GM18520 (cell line): ENCODE results near the gene ZBTB42.
A peak's percentile ranks its signal among the peaks of the same experiment; 100 is the strongest.

Source experiments
- ATAC-seq: cut with Tn5 transposase; IDR thresholded peaks from one replicate; pipeline ENCODE4 v1.9.1; 2021; ENCODE audit not compliant: unreplicated experiment

ZBTB42 gene

DNA sequence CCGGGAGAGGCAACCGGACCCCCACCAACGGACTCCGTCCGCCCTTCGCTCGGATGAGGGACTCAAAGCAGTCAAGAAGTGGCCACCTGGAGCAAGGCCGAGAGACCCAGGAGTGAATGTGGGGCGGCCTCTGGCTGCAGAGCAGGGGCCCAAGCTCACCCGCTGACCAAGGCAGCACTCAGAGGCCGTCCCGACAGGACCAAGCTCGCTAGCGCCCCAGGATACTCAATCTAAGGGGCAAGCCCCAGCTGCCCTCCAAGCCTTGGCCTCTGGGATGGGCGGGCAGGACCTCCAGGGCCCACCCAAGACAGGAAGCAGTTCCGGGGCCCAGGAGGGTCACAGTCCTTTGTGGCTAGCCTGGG is 6.3 kb upstream of the ZBTB42 start:
- ATAC-seq = no peak

DNA sequence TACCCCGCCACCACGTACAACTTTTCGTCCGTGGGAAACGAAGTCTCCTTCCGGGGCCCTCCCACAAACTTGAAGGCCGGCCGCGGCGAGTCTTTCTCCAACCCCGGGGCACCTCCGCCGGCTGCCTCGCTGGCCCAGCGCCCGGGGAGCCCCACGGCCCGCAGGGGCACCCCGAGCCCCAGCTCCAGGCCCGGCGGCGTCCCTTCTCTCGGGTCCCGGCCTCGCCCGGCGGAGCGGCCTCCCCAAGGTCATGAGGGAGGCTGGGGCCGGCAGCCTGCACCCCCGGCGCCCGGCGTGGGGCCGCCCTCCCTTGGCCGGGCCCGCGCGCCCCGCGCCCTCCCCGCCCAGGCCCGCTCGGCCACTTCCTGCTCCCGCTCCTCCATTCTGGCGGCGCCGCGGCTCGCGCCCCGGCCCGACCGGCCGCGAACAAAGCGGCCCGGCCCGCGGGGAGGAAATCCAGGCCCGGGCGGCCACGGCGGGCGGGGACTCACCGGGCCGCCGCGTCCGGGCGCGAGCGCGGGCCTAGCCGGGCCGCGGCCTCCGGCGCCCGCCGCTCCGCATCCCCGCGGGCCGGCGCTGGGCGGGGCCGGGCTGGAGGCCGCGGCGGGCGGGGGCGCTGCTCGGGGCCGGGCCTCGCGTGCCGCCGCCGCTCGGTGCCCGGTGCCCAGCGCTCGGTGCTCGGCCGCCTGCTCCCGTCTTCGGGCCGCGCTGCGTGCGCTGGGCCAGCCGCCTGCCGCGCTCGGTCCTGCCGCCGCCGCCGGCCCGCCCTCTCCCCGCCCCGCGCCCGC is 5.7 kb upstream of the ZBTB42 start, which contains the start of gene AKT1:
TSS of gene AKT1 (minus strand) at position 756 of the 788 bp plus-strand sequence. CDS start 3,105 bp downstream, outside the sequence.
- no peak for ATAC-seq

DNA sequence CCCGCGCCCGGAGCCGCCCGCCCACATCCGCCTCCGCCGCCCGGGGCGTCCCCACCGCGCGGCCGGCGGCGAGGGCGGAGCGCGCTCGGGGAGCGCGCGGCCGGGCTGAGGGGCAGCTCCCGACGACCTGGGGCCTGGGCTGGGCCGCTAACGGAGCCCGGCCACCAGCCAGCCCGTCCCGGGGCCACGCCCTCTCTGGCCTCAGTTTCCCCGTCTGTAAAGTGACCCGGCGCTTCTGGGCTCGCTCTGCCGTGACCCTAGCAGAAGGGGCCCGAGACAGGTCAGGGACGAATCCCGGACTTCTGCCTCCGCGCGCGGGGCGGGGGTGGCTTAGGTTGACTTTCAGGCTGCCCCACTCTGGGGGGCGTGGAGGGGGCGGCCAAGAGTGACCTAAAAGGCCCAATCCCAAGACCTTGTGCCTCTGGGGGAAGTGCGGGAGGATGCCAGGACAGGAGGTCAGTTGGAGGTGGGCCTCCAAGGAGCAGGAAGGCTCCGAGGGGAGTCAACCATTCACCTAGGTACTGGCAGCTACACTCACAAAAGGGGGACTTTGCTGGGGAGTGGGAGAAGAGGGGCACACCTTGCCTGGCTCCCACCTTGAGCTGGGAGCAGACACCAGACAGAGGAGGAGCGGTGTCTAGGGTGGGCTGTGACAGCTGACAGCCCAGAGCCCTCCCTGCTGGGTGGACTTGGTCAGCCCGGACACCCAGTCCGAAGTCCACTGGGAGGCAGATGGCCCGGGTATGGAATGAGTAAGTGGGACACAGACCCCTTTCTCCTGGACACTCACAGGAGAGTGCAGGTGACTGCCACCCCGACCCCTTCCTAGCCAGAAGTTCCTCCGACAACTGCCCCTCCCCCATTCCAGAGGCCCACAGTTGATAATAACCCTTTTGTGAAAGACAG is 4.9 kb upstream of the ZBTB42 start:
- no peak for ATAC-seq

DNA sequence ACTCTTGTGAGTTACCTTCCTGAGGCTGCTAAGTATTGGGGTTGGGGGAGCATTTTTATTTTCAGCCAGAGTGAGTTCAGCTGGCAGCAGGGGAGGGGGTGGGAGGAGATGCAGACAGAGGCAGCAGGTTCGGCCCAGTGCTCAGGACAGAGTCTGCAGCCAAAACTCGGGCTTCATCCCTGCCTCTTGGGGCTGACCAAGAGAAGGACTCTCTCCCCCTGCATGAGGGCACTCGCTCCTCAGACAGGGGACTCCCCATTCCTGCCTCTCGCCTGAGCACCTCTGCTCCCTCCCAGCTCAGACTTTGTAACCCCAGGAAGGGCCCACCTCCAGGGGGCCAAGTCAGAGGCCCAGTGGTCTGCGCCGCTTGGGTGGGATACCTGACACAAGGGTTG is 4.2 kb upstream of the ZBTB42 start:
- no peak for ATAC-seq

DNA sequence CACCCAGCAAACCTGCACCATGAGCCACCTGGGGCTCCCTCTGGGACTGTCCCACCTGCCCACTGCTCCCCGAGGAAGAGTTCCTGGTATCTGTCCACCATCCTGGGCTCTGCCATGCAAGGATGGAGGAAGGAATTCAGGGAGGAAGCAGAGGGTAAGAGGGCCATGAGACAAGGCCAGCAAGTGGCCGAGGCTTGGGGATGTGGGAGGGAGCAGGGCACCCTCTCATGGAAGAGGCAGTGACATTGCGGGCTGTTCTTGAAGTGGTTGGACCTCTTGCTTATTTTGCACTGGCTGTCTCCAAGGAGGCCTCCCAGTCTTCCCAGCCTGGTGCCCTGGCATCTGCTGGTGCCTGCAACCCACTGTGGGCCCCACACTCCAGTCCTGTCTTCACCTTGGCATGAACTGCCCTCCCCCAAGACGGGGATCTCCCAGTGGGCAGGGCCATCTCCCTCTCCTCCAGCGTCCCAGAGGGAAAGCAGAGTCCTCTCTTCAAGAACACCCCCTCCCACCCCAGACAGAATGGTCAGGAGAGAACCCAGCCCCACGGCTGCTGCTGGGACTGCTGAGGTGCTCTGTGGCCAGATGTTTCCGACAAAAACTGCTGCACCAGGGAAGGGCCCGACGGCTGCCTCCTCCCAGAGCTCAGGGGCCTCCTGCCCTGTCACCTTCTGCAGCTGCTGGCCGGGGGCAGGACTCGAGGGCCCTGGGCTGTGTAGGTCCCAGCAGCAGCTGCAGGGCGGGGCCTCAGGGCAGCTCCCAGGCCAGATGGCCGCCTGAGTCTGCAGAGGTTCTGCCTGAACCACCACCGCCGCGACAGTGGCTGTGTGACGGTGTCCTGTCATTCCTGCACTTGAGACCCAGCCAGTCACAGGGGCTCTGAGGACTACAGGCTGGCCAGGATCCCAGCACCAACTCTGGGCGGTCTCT is 3.5 kb upstream of the ZBTB42 start:
- ATAC-seq = no peak

DNA sequence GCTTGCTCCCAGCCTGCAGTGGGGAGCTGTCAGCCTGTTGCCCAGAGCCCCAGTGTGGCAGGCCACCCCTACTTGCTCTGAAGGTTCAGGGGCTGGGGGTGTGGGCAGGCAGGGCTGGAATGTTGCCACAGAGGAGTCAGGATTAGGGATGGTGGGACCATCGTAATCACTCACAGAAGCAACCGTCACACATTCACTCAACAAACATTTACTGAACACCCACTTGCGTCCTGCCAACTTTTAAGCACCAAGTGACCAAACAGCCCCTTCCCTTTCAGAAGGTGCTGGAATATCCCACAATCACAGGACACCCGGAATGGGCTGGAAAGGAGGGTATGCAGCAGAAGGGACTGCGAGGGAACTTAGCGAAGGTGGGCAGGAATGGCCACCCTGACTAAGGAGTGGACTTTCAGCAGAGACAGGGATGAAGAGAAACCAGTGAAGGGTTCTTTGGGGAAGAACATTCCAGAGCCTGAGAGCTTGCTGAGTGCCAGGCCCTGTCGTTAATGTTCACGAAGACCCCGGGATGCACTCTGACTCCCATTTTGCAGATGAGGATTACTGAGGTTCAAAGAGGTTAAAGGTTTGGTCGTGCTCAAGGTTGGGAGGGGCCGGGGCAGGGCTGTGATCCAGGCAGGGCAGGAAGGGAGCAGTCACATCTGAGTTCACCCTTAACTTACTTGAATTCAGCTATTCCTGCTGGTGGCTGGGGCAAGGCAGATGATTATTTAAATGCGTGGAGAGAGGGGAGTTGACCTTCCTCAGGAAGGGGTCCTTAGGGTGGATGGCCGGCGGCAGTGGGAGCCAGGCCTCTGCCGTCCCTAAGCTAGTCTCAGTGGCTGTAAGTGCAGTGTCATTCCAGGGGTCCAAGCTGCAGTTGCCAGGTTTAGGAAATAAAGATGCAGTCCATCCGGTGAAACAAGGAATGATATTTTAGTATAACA is 2.3 kb upstream of the ZBTB42 start:
- no peak for ATAC-seq

DNA sequence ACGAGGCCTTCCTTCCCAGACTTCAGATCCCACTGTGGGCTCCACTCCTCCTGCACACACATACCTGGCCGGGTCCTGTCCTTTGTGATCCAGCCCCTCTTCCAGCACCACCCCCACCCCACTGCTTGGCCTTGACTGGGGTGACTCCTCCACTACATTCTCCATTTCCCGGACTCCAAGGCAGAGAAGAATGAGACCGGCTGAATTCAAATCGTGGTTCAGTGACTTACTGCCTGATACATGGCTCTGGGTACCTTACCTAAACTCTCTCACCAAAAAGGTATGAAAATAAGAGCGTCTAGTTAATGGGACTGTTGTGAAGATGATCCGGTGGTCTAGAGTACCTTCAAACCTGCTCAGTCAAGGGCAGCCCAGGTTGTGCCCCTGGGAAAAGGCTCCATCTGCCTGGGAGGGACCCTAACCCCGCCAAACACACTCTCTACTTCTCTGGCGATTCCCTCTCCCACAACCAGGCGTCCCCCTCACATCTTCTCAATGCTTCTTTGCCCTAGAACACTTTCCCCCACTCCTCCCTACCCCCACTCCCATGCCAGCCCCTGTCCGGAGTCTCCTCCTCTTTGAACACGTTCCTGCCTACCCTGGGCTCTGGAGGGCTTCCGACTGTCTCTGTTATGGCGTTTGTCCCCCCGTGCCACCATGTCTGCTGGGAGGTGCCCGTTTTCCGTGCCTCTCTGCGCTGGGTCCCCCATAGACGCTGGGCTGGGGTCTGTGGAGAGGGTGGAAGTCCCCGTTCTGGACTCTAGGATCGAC is 1.5 kb upstream of the ZBTB42 start:
- ATAC-seq = no peak

DNA sequence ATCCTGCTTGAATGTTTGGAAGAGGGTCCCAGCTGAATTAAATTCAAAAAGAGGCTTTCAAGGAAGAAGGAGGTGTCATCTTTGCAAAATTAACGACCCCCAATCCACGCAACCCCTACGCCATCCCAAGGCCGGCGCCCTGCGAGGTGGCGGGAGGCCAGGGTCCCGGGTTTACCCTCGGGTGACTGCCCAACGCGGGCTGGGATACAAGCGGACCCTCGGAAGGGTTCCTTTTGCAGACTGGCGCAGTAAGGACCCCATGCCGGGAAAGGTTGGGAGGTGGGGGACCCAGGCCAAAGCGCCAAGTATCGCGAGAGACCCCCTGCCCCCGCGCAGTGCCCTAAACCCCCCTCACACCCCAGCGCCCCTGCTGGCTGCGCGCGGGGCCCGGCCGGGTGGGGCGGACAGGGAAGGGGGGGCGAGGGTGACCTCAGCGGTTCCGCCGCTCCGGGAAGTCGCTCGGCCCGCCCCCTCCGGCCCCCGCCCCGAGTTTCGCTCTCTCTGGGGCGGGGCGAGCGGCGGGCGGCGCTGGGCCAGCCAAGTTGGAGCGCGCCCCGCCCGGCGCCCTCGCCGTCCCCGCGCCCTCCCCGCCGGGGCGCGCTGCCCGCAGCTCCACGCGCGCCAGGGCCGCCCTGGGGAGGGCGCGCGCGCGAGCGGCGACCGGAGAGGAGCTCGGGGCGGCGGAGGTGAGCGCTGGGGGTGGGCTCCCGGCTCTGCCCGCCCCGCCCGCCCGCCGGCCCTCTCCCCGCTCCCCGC is 708 bp upstream of the ZBTB42 start:
- peak; percentile 36 for ATAC-seq

DNA sequence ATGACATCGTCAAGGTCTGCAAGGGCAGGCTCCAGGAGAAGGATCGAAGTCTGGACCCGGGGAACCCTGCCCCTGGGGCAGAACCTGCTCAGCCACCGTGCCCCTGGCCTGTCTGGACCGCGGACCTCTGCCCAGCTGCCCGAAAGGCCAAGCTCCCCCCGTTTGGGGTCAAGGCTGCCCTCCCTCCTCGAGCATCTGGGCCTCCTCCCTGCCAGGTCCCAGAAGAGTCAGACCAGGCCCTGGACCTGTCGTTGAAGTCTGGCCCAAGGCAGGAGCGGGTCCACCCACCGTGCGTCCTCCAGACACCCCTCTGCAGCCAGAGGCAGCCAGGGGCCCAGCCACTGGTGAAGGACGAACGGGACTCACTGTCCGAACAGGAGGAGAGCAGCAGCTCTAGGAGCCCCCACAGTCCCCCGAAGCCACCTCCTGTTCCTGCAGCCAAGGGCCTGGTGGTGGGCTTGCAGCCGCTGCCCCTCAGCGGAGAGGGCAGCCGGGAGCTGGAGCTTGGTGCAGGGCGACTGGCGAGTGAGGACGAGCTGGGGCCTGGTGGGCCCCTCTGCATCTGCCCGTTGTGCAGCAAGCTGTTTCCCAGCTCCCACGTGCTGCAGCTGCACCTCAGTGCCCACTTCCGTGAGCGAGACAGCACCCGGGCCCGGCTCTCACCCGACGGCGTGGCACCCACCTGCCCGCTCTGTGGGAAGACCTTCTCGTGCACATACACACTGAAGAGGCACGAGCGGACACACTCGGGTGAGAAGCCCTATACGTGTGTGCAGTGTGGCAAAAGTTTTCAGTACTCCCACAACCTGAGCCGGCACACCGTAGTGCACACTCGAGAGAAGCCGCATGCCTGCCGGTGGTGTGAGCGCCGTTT is 856 bp downstream of the ZBTB42 start:
- ATAC-seq = no peak

DNA sequence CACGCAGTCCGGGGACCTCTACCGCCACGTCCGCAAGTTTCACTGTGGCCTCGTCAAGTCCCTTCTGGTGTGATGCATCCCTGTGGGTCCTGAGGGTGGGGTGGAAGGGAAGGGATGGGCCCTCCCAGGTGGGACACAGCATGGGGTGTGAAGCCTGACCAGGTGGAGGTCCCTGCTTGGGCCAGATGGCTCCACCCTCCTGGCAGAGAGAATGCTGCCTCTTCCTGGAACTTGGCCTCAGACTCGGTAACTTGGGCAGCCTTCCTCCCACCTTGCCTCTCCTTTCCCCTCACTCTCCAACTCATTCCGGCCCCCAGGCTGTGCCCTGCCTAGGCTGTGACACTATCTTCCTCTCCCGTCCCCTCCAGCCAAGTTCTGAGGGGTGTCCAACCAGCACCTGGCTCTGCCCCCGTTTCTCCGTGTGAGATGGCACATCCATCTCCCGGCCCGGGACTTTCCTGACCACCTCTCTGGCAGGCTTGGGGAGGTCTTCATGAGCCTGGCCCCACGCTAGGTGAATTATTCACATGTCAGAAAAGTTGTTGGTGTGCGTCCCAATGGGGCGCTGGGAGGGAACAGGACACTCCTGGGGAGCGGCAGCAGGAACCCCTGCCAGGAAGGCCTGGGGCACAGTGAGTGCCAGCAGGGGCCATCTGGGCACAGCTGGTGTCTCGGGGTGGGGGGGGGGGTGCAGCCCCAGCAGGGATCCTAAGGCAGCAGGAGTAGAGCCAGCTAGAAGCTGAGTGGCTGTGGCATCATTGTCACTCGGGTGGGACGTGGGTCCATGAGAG is 1.7 kb downstream of the ZBTB42 start:
- ATAC-seq = no peak

DNA sequence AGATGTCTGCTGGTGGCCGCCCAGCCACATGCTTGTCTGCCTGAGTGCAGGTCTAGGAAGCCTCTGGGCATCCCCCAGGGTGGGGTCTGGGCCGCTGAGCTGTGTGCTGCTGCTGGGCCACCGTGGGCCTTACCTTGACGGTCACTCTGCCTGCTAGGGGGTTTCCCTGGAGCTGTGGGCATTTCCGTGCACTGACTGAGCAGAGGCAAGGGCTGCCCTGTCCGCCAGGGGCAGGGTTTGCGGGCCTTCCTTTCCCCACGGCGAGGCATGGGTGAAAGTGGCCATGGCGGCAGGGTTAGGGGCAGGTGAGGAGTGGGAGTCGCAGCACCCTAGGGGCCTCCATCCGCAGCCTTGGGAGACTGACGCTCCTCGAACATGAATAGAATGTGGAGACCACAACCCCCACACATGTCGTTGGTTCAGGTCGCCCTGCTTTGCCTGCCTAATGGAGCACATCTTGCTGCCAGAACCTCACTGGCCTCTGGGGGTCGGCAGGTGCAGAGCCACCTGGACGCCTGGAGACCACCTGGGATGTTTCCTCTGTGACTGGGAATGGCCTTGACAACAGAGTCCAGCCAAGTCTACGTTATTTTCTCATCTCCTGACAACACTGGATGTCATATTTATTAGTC is 2.5 kb downstream of the ZBTB42 start:
- no peak for ATAC-seq

DNA sequence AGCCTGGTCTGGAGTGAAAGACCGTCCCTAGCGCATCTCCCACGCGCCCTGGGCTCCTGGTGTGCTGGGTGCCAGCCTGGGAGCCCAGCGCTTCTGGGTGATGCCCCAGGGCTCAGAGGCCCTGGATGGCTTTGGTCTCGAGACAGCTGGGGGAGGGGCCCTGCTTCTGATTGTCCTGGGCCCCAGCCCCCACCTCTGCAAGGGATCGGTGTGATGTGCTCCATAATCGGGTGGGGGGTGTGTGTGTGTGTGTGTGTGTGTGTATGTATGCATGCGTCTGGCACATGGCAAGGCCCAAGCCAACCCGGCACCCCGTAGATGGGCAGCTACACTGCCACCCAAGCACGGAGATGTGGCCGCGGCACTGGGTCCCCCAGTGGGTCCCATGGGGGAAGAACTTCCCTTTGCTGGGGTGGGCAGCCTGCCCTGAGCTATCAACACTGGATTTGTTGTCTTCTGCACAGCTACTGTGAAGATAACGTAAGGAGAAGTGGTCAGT is 3.1 kb downstream of the ZBTB42 start:
- no peak for ATAC-seq

DNA sequence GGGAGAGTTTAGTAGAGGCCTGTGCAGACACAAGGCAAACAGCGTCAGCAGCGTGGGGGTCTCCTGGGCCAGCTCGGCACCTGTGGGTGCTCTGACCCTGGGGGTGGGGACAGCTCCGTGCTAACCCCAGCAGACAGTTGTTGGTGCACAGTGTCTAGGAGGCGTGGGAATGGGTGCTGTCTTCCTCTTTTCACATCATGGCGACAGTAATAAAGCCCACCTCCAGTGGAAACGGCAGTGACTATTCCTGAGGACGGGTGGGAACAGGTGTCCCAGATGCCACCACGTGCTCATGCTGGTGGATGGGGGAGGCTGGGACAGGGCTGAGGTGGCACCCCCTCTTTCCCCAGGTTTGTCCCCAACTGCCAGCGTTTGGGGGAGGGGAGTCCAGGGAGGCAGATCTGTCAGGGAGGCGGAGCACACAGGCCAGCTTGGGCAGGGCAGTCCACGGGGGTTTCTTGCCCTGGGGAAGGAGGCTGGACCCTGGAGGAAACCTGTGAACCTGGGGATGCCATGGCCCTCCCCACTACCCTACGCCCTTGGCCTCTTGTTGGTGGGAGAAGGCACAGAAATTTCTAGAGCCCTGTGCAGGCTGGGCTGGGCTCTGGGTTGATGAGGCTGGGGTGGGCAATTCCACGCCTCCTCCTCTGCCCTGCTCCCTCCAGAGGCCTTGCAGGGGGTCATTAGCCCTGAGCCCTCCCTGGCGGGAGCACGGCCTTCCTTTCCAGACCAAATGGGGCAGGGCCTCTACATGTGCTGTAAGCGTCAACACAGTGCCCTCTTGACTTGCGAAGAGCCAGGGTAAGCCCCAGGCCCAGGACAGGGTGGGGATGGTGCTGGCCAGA is 3.8 kb downstream of the ZBTB42 start:
- no peak for ATAC-seq

DNA sequence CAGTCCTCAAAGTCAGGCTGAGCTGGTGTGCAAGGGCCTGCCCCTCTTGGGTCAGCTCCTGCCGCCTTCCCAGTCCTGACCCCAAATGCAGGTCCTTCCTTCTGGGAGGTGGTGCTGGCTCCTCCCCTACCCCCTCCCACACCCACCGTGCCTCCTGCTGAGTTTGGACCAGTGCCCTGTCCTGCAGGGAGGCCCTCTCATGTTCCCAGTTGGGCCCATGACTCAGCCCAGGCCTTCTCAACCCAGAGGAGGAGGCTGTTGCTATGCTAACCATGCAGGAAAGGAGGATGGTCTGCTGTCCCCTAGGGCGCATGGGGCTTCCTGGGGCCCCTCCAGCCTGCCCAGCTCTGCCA is 4.4 kb downstream of the ZBTB42 start:
- no peak for ATAC-seq

DNA sequence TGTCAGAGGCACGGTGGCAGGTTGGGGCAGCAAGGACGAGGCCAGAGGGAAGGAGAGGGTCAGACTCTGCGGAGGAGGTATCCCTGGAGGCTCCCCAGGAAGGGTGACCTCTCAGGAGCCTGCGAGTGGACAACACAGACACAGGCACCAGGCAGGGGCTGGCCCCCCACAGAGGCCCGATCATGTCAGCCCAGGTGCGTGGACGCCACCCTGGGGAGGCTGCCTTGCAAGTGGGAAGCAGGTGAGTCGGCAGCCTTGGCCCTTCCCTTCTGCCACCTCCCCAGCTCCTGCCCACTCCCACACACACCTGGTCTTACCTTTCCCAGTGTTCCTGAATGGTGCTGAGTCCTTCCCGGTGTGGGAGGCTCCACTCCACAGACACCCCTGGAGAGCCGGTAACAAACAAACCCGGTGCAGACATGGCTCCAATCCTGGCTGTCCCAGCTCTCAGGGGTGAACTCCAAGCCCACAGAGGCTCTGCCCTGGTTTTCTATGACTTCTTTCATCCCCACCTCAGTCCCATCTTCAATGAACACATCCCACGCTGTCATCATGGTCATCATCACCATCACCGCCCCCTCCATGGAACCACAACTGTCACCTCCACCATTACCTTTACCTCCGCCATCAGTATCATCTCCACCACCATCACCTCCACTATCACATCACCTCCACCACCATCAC is 5.2 kb downstream of the ZBTB42 start:
- ATAC-seq = no peak
